GM19463 (cell line): ENCODE measurements around the gene SLC7A6OS.
A peak's percentile ranks its signal among the peaks of the same experiment; 100 is the strongest.

ENCODE experiments used
- ATAC-seq: cut with Tn5 transposase; IDR thresholded peaks from one replicate; pipeline ENCODE4 v1.9.1; 2021; ENCODE audit warnings: mild to moderate bottlenecking, moderate library complexity; ENCODE audit not compliant: unreplicated experiment

Gene SLC7A6OS

DNA sequence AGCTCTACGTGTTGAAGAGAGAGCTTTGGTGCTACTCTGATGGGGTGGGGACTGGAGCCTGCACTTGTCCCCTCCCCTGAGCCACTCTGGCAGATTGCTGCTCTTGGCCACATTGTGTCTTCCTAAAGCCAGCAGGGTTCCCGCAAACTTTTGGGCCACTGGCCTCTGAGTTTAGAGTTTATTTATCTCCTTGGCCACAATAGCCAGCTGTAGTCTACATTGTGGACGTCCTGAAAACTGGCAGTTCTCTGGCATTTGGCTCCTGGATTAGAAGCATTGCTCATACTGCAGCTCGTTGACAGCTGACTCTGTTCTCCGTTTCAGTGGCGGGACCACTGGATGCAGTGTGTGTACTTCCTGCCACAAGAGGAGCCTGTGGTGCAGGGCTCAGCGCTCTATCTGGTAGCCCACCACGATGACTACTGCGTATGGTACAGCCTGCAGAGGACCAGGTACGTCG, 34.6 kb upstream of the SLC7A6OS start:
- ATAC-seq, result no peak

DNA sequence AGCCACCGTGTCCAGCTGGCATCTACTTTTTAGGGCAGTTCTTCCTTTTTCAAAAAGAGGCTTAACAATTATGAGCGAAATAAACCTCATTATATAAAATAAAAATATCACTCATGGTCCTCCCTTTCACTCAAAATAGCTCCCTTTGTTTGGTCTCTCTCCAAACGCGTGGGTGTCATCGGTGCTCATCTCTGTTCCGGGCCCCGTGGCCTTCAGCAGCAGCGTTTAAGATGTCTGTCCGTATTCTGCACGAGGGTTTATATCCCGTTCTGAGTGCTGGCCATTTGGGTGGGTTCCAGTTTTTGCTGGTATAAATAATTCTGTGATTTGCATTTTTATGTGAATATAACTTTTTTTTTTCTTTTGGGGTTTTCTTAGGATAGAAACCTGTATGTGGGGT, 33.5 kb upstream of the SLC7A6OS start:
- no peak for ATAC-seq

DNA sequence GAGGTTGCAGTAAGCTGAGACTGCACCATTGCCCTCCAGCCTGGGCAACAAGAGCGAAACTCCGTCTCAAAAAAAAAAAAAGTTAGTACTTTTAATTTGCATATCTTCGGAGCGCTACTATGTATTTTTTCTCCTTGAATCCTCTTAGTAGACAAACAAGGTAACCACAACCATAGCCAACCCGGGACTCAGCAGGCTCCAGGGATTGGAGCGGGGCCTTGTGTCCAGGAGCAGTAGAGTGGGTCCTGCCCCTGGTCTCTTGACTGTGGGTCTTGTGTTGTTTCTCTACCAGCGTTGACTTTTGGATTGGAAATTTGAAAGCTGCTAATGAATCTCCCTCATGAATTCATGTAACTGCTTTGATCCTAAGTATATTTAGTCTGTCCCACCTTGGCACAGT, 32.4 kb upstream of the SLC7A6OS start:
- no peak for ATAC-seq

DNA sequence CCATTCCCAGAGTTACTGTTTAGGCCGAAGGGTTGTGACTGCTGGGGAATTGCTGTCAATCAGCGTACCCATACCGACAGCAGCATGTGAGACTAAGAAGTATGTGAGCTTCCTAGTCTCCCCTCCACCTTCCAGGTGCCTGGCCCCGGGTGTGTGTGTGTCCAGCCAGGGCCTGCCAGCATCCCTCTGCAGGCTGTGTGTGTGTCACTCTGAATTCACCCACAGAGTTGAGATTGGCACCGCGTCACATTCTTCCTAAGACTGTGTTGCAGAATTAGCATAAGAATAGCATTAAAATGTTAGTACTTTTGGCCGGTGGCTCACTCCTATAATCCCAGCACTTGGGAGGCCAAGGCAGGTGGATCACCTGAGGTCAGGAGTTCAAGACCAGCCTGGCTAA, 31.9 kb upstream of the SLC7A6OS start:
- ATAC-seq, result no peak

DNA sequence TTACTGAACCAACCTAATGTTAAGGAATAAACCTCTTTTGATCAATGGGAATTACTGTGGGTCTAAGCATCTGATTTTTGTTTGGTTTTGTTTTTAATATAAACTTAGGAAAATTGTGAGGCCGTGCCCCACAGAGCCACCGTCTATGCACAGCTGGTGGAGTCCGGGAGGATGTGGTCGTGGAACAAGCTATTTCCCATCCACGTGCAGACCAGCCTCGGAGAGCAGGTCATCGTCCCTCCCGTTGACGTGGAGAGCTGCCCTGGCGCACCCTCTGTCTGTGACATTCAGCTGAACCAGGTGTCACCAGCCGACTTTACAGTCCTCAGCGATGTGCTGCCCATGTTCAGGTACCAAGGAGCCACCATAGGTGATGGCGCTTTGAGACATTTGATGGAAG, 28.5 kb upstream of the SLC7A6OS start:
- ATAC-seq, result no peak

DNA sequence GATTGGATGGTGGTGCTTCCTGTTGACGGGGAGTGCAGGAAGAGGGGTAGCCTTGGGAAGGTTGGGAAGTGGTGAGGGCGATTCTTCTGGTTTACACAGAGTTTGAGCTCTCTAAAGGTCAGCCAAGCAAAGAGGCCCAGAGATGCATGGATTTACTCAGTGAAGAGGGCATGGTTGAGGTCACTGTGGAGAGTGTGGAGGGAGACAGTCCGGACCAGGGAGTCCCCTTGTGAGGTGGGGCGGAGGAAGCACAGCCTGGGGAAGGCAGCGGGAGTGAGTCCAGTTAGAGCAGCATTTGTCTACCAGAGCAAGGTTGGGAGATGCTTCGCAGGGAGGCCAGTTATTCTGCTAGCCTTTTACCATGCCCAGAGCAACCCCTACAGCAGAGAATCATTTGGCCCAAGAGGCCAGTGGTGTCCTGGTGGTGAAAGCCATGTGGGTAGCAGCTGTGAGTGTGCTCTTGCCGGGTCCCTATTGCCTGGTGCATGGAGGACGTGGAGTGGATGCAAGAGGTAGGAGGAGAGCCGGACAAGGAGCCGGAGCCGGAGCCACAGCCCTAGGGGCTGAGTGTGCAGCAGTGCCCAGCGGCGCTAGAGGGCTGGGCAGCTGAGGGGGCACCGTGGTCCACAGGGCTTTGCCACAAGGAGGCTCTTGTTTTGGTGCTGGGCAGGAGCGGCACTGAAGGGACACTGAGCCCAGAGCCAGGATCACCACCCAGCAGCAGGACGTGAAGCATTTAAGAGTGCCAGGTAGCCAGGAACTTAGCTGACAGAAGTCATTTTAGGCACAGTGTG, 27.8 kb upstream of the SLC7A6OS start:
- ATAC-seq, result no peak

DNA sequence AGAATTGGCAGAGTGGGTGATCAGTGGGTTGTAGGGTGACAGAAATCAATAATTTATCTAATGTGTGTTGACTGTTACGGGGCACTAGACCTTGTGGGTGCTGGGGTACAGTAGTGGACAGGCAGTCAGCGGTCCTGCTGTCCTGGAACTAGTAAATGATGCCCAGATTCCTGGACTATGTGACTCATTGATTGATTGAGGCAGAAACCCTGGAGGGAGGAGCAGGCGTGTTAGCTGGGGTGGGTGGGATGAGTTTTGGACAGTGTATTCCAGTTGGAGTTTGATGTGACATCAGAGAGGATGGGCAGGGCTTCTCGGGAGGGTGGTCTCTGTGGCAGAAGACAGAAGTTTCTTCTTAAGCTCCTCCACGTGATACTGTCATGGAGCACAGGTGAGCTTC, 24.4 kb upstream of the SLC7A6OS start:
- ATAC-seq, result no peak

DNA sequence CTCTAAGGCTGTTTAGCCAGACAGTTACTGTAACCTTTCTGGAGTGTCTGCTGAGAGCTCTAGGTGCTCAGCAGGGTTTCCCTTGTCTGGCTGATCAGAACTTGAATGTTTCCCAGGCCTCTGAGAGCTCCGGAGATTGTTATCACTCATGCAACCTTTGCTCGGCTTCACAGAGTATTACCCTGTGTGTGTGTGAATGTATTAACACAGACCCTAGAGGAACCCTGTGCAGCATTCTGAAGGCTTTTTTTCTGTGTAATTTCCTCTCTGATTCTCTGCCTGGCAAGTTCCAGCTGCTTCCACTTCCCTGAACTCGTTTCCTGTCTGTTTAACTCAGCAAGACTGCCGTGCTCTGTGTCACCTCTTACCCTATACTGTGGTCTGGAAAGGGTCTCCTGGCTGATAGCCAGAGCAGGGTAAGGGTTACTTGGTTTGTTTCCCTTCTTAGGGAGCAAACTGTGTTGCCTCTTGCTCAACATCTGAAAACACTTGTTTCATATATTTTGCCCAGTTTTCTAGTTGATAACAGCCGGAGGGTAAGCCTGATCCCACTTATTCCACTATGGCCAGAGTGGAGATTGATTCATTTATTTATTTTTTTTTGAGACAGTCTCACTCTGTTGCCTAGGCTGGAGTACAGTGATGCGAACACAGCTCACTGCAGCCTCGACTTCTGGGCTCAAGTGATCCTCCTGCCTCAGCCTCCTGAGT, 21.8 kb upstream of the SLC7A6OS start:
- ATAC-seq, result no peak

DNA sequence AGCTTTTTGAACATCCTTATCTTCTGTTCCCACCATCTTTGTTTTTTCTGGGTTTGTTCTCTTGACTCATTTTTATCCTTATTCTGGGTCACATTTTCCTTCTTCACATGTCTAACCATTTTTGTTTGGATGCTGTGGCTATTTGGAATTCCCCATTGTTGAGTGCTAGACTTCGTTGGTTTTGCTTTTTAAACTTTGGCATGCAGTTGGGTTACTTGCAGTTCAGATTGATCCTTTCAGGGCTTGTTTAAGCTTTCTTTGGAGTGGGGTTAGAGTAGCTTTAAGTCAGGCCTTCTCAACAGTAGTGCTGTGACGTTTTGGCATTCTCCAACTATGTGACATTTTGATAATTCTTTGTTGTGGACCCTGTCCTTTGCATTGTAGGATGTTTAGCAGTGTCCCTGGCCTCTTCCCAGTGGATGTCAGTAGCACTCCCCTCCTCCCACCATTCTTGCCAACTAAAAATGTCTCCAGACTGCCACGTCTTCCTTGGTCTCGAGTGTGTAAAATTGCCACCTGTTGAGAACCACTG, 21.2 kb upstream of the SLC7A6OS start:
- ATAC-seq, result no peak

DNA sequence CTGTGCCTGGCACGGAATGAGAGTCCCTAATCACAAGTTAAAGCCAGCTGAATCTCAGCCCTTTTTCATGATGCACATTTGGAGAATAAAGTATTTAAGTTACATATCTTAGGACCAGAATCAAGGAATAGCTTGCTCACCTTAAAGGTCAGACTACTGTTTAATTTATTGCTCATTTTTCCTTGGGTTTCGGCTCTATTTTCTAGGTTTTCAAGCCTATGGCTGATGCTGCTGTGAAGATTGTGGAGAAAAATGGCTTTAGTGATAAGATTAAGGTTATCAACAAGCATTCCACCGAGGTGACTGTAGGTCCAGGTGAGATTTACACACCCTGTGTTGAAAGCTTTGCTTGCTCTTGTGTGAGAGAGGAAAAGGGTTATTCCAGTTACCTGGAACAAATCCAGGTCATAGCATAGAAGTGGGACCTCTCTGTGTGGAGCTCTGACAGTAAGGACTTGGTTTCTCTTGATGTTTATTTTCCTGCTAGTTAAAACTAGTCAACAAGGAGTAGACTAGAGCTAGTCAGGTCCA, 18.2 kb upstream of the SLC7A6OS start:
- no peak for ATAC-seq

DNA sequence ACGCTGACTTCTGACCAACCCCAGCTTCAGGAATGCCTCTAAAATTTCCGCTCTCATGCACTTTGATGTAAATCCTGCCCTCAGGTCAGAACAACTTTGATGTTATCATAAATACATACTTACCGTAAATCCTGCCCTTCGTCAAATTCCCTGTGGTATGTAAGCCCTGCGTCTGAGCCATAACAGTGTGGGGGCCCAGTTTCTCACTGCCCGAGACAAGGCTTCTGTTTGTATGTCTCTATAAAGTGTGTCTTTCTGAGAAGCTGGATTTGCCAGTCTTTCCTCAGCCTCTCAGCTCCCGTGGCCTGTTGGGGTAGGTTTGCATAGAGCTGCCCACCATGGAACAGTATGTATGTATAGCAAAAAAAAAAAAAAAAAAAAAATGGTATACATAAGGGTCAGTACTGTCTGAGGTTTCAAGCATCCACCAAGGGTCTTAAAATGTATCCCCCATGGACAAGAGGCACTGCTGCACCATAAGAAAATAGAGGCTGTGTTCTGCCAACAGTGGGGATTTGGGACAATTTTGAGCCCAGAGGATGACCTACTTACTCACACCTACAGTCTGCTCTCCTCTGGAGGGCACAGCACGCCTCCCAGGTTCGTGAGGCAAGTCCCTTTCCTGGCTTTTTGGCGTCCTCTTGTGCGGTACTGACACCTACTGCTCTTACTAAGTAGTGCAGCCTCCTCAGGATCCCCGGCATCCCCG, 17.6 kb upstream of the SLC7A6OS start:
- peak; percentile 89 for ATAC-seq

DNA sequence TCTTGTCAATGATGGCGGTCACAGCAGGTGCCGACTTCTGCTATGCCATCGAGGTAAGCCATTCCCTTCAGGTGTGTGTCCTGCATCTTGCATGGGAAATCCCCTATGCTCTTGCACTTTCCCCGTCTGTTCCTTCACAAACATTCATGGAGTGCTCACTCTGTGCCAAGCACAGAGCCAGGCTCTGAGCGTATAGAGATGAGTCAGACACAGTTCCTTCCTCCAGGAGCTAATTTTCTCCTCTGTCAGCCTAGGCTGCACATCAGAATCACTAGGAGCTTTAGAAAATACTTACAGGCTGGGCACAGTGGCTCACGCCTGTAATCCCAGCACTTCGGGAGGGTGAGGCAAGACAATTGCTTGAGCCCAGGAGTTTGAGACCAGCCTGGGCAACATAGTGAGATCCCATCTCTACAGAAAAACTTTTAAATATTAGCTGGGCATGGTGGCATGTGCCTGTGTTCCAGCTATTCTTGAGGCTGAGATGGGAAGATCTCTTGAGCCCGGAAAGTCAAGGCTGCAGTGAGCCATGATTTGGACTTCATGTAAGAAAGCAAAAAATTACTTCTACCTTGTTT, 14.1 kb upstream of the SLC7A6OS start:
- ATAC-seq, result no peak

DNA sequence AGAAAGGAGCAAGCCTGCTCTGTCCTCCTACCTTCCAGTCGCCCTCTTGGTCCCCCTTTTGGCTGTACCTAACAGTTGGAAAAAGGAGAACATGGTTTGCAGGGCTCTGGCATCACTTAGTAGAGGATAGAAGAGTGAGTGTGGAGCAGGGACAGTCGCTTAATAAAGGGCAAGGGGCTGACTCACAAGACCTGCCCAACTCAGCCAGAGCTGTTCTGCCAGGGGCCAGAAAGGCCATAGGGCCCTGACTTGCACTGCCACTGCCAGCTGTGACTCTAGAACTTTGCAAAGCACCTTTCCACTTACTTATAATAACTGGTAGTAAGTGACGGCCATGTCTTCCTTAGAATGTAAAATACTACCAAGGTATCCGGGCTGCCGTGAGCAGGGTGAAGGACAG, 13.6 kb upstream of the SLC7A6OS start:
- ATAC-seq, result no peak

DNA sequence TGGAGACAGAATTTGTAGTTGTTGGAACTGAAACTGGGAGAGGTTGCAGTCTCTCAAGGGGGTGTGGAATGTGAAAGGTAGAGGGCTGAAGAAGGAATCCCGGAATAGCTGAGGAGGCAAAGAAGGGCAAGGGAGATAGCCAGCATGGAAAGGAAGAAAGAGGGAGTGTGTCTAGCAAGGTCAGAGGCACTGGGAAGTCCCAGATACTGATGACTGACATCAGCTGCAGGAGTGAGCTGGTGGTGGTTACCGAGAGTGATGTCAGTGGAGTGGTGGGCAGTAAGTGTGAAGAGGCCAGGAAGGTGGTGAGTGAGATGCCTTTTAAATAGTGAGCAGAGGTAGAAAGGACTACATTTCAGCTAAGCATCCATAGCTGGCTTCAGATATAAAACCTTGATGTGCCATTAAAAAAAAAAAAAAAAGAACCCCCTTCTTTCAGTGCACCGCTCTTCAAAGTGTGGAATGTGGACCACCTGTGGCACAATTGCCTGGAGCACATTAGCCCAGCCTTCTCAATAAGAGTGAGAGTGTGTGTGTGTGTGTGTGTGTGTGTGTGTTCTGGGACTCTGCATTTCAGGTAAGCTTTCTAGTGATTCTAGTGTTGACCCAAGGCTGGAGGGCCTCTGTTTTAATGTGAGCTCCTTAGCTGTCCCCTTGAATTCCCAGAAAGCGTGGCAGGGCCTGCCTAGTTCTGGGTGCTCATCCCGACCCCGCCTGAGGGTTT, 8.6 kb upstream of the SLC7A6OS start:
- ATAC-seq, result no peak

DNA sequence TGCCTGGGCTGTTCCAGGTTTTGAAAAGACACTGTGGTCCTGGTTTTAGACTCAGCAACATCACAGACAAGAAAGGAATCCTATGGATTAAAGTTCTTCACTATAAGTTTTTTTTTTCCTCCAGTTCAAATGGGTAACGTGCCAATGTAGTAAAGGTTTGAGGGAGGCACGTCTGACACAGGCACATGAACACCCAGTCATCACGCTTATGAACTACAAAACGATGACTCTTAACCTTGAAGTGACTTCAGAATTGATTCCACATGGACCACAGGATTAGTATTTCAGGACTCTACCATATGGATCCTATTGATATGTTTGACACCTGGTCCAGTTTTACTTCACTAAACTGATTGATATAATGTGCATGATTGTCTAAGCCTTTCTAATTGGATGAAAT, 2.4 kb upstream of the SLC7A6OS start:
- no peak for ATAC-seq

DNA sequence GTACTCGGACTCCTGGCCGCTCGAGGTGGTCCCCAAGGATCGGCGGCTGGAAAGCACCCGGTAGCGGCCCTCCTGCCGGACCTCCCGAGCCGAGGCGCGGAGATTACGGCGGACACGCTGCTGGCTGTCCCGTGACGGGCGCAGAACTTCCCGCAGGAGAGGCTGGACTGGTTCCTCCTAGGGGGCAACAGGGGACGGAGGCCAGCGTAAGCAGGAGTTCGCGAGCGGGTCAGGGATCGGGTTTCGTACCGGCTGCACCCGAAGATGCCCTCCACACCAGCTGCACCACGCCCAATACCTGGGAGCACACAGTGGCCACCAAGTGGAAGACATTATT, 341 bp downstream of the SLC7A6OS start:
- ATAC-seq, result peak; percentile 23

DNA sequence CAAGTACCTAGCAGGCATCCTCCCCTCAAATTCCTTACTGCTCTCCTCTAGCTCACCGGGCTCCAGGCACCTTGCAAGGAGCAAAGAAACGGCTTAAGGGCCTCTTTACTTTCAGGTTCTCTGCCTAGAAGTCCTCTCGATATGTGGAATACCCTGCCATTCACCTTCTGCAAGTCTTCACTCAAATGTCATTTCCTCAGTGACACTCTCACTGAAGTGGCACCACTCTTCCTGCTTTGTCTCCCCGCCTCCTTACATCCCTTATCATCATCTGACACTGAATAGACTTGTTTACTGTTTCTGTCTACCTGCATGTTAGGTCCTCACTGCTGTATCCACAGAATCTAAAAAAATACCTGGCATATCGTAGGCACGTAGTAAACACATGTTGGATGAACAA, 947 bp downstream of the SLC7A6OS start:
- ATAC-seq, result no peak

DNA sequence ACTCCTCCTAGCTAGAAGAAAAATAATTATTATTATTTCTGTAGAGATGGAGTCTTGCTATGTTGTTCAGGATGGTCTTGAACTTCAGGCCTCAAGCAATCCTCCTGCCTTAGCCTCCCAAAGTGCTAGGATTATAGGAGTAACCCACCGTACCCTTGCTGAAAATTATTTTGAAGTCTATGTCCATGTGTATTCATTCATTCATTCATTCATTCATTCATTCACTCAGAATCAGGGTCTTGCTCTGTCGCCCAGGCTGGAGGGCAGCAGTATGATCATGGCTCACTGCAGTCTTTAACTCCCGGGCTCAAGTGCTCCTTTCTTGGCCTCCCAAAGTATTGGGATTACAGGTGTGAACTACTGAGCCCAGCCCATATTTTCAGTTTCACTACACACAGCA, 4.1 kb downstream of the SLC7A6OS start:
- no peak for ATAC-seq

DNA sequence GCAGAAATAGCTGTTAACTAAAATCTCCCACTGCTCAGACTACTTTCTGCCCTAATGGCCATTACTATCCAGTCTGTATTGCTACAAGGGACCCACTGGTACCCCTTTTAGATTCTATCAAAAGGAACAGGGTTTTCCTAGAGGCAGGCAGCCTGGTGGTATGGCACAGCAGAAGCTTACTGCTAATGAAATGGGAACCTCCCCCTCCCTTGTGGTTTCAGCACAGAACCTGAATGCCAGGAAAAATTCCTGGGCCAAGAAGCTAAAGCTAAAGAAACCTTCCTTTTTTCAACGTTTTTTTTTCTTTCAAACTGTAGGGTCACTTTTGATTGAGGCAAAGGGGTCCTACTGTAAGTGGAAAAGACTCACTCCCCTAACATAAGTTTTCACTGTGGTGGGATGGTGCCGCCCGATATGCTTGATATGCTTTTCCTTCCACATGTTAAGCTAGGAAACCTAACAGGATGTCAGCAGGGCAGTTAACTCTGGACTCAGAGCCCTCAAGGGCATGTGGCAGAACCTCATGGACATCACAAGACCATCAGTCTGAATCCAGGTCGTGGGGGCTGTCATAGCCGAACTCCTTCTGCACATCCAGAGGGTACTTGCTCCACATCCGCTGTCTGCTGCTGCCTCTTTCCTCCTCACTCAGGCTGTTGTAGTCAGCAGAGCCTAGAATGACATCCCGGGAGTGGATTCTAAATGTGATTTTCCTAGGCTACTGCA, 9.8 kb downstream of the SLC7A6OS start:
- ATAC-seq, result no peak
